SK-N-DZ (cell line): ENCODE results near the gene TMEM52.

Experiments
- DNase-seq: peaks from one replicate; pipeline ENCODE4 v3.0.0-alpha.2; 2015; ENCODE audit warnings: low spot score

The TMEM52 gene

GRCh38 chr1:1914971-1915692, 3.9 kb downstream of the TMEM52 start, which contains the start of gene CALML6:
TSS of gene CALML6 (plus strand) at chr1:1915260. CDS start at chr1:1915281, 21 bp downstream.
- no peak for DNase-seq

GRCh38 chr1:1914101-1914970, 4.7 kb downstream of the TMEM52 start:
- DNase-seq: no peak

- DNase-seq: no peak
Measured at GRCh38 chr1:1911350-1912041, 7.6 kb downstream of the TMEM52 start.

- DNase-seq: no peak
Measured at GRCh38 chr1:1910651-1911331, 8.3 kb downstream of the TMEM52 start.

- no peak for DNase-seq
Measured at GRCh38 chr1:1910033-1910465, 9.0 kb downstream of the TMEM52 start.

GRCh38 chr1:1908506-1908791, 10.6 kb downstream of the TMEM52 start:
- no peak for DNase-seq

GRCh38 chr1:1907098-1907736, 11.9 kb downstream of the TMEM52 start:
- no peak for DNase-seq

GRCh38 chr1:1906185-1907097, 12.6 kb downstream of the TMEM52 start:
- peak; percentile 80 for DNase-seq

- DNase-seq: no peak
Measured at GRCh38 chr1:1903224-1903623, 15.9 kb downstream of the TMEM52 start.

GRCh38 chr1:1901641-1902294, 17.3 kb downstream of the TMEM52 start:
- DNase-seq: no peak

GRCh38 chr1:1900883-1901640, 18.0 kb downstream of the TMEM52 start:
- no peak for DNase-seq

- DNase-seq: no peak
Measured at GRCh38 chr1:1899967-1900327, 19.1 kb downstream of the TMEM52 start.

GRCh38 chr1:1899266-1899966, 19.7 kb downstream of the TMEM52 start:
- no peak for DNase-seq

GRCh38 chr1:1898246-1898933, 20.7 kb downstream of the TMEM52 start:
- DNase-seq: no peak

- DNase-seq: no peak
Measured at GRCh38 chr1:1895456-1896336, 23.4 kb downstream of the TMEM52 start.

- DNase-seq: no peak
Measured at GRCh38 chr1:1895060-1895418, 24.0 kb downstream of the TMEM52 start.
